ENCODE data around the gene NPIPB2. TPM values are rescaled to one million over a fixed set of nuclear protein-coding genes. Genes with fewer than 3 reads are reported as not detected.
A peak's percentile ranks its signal among the peaks of the same experiment; 100 is the strongest.

Gene NPIPB2
- total RNA-seq, 1 donor from 2014 or later: 26.8 TPM

DNA sequence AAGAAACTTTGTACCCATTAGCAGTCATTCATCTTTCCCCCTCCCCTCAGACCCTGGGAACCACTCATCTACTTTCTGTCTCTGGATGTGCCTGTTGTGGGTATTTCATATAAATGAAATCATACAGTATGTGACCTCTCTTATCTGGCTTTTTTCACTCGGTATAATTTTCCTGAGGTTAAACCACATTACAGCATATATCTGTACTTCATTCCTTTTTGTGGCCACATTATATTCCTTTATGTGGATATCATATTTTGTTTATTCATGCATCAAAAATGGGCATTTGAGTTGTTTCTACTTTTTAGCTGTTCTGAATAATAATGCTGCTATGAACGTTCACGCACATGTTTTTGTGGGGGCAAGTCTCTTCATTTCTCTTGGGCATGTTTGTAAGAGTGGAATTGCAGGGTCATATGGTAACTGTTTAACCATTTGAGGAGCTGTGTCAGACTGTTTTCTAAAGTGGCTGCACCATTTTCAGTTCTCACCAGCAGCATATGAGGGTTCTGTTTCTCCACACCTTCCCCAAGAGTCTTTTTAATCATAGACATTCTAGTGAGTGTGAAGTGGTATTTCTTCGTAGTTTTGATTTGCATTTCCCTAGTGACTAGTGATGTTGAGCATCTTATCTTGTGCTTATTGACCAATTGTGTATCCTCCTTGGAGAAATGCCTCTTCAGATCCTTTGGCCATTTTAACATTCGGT, 38.4 kb upstream of the NPIPB2 start:
- Mint-ChIP-seq H3K9me3 (no peaks in the 10 kb centered on the region), H3K27me3 (ENCODE audit: low read depth) (no peaks in the 10 kb centered on the region), H3K27ac (no peak overlapping the region), H3K4me3 (no peak overlapping the region), H3K36me3 (no peaks in the 10 kb centered on the region), H3K4me1 (peaks cover 27% of the 10 kb centered on the region)
- no peak for TF ChIP-seq CTCF (IDR thresholded peaks at IDR 0.05; ENCODE audit: unreplicated experiment)
- DNase-seq (ENCODE audit: low spot score in 2 of 2, unreplicated experiment in 2 of 2): no peak

DNA sequence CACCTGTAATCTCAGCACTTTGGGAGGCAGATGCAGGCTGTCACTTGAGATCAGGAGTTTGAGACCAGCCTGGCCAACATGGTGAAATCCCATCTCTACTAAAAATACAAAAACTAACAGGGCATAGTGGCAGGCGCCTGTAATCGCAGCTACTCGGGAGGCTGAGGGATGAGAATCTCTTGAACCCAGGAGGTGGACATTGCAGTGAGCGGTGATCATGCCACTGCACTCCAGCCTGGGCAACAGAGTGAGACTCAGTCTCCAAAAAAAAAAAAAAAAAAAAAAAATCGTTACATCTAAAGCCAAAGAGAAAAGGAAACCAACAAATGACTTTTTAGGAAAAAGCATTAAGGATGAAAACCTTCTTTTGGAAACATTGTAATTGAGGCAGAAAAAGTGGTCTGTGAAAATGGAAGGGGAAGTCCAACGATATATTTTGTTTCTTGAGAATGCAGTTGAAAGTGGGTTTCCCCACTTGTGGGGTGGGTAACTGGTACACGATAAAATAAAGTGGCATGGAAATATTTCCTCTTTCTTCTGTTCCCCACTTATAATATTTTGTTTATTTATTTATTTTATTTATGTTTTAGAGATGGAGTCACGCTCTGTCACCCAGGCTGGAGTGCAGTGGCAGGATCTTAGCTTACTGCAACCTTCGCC, 37.3 kb upstream of the NPIPB2 start:
- H3K27ac Mint-ChIP-seq: no peak overlapping the region
- peaks cover 28% of the 10 kb centered on the region for H3K4me1 Mint-ChIP-seq
- H3K9me3 Mint-ChIP-seq: no peaks in the 10 kb centered on the region
- H3K36me3 Mint-ChIP-seq: no peaks in the 10 kb centered on the region
- DNase-seq (ENCODE audit: low spot score in 2 of 2, unreplicated experiment in 2 of 2): no peak
- no peak for TF ChIP-seq CTCF (IDR thresholded peaks at IDR 0.05; ENCODE audit: unreplicated experiment)
- H3K27me3 Mint-ChIP-seq (ENCODE audit: low read depth): no peaks in the 10 kb centered on the region
- H3K4me3 Mint-ChIP-seq: no peak overlapping the region

GRCh38 chr16:11978080-11978479, 36.2 kb upstream of the NPIPB2 start:
- TF ChIP-seq CTCF (IDR thresholded peaks at IDR 0.05; ENCODE audit: unreplicated experiment): no peak
- Mint-ChIP-seq H3K27me3 (ENCODE audit: low read depth) (no peaks in the 10 kb centered on the region), H3K4me3 (peak overlapping the region; percentile 96), H3K36me3 (peaks cover 4% of the 10 kb centered on the region), H3K4me1 (peaks cover 28% of the 10 kb centered on the region), H3K9me3 (no peaks in the 10 kb centered on the region), H3K27ac (no peak overlapping the region)
- no peak for DNase-seq (ENCODE audit: low spot score in 2 of 2, unreplicated experiment in 2 of 2)

GRCh38 chr16:11977376-11978041, 35.7 kb upstream of the NPIPB2 start:
- peak overlapping the region; percentile 8 for H3K27ac Mint-ChIP-seq

GRCh38 chr16:11976850-11977375, 35.1 kb upstream of the NPIPB2 start:
- Mint-ChIP-seq H3K4me1 (peaks cover 24% of the 10 kb centered on the region), H3K4me3 (peak overlapping the region; percentile 96), H3K27me3 (ENCODE audit: low read depth) (no peaks in the 10 kb centered on the region), H3K27ac (peak overlapping the region; percentile 8), H3K36me3 (peaks cover 4% of the 10 kb centered on the region), H3K9me3 (no peaks in the 10 kb centered on the region)
- TF ChIP-seq CTCF (IDR thresholded peaks at IDR 0.05; ENCODE audit: unreplicated experiment): no peak
- DNase-seq (ENCODE audit: low spot score in 2 of 2, unreplicated experiment in 2 of 2): peak in 1 of 2 experiments; percentile 38

More at GRCh38 chr16:11977376-11978041, 35.7 kb upstream of the NPIPB2 start:
- Mint-ChIP-seq H3K27me3 (ENCODE audit: low read depth) (no peaks in the 10 kb centered on the region), H3K4me1 (peaks cover 28% of the 10 kb centered on the region), H3K9me3 (no peaks in the 10 kb centered on the region), H3K36me3 (peaks cover 4% of the 10 kb centered on the region), H3K4me3 (peak overlapping the region; percentile 96)
- DNase-seq (ENCODE audit: low spot score in 2 of 2, unreplicated experiment in 2 of 2): no peak
- TF ChIP-seq CTCF (IDR thresholded peaks at IDR 0.05; ENCODE audit: unreplicated experiment): no peak
